Astrocyte (in vitro differentiated cells and primary cell): ENCODE results near the gene TELO2. TPM values are rescaled to one million over a fixed set of nuclear protein-coding genes. Genes with fewer than 3 reads are reported as not detected.

Source experiments
- DNase-seq: peaks from one replicate; pipeline ENCODE4 v3.0.0-alpha.2; 2010; ENCODE audit warnings: low read depth
- FAIRE-seq: peaks from 2 replicates; lab custom pipeline; 2011; peaks lifted over from hg19 to GRCh38; lab: Jason Lieb, UNC
- H2AFZ ChIP-seq: 2 replicates; pipeline ENCODE4 v1.6.0; 2012; ENCODE audit warnings: low read depth, low read length, inconsistent platforms
- H3K27ac ChIP-seq: 2 replicates; pipeline ENCODE4 v1.5.1; 2011; ENCODE audit warnings: low read depth, low read length, inconsistent platforms
- H3K27me3 ChIP-seq: 2 replicates; pipeline ENCODE4 v1.6.0; 2011; ENCODE audit warnings: low read length, inconsistent platforms; ENCODE audit not compliant: insufficient read depth
- H3K36me3 ChIP-seq: 2 replicates; pipeline ENCODE4 v1.5.1; 2011; ENCODE audit warnings: low read length, inconsistent platforms; ENCODE audit not compliant: insufficient read depth
- H3K4me1 ChIP-seq: 2 replicates; pipeline ENCODE4 v1.5.1; 2011; ENCODE audit warnings: low read length, inconsistent platforms; ENCODE audit not compliant: insufficient read depth
- H3K4me2 ChIP-seq: 2 replicates; pipeline ENCODE4 v1.6.0; 2012; ENCODE audit warnings: low read length, inconsistent platforms
- H3K4me3 ChIP-seq: 2 replicates; pipeline ENCODE4 v1.5.1; 2011; ENCODE audit warnings: low read depth, mild to moderate bottlenecking, low read length, inconsistent platforms; ENCODE audit not compliant: insufficient read depth
- H3K79me2 ChIP-seq: 2 replicates; pipeline ENCODE4 v1.6.0; 2012; ENCODE audit warnings: mild to moderate bottlenecking, low read length, inconsistent platforms; ENCODE audit not compliant: insufficient read depth
- H3K9ac ChIP-seq: 2 replicates; pipeline ENCODE4 v1.6.0; 2012; ENCODE audit warnings: mild to moderate bottlenecking, low read length, inconsistent platforms
- H3K9me3 ChIP-seq: 2 replicates; pipeline ENCODE4 v1.5.1; 2012; ENCODE audit warnings: low read depth, mild to moderate bottlenecking, low read length, inconsistent platforms; ENCODE audit not compliant: insufficient read depth
- H4K20me1 ChIP-seq: 2 replicates; pipeline ENCODE4 v1.6.0; 2012; ENCODE audit warnings: low read length, inconsistent platforms; ENCODE audit not compliant: insufficient read depth
- H3K27ac Mint-ChIP-seq: one replicate; pipeline ENCODE4 v1.8.0; 2021; ENCODE audit warnings: mild to moderate bottlenecking, mixed read lengths; ENCODE audit not compliant: unreplicated experiment
- H3K27me3 Mint-ChIP-seq: one replicate; pipeline ENCODE4 v1.8.0; 2021; ENCODE audit warnings: low read depth, mixed read lengths; ENCODE audit not compliant: unreplicated experiment
- H3K36me3 Mint-ChIP-seq: one replicate; pipeline ENCODE4 v1.8.0; 2021; ENCODE audit warnings: low read depth, mixed read lengths; ENCODE audit not compliant: unreplicated experiment
- H3K4me1 Mint-ChIP-seq: one replicate; pipeline ENCODE4 v1.8.0; 2021; ENCODE audit warnings: low read depth, mixed read lengths; ENCODE audit not compliant: unreplicated experiment
- H3K4me3 Mint-ChIP-seq: one replicate; pipeline ENCODE4 v1.8.0; 2021; ENCODE audit warnings: mild to moderate bottlenecking, moderate library complexity, mixed read lengths; ENCODE audit not compliant: unreplicated experiment
- H3K9me3 Mint-ChIP-seq: one replicate; pipeline ENCODE4 v1.8.0; 2021; ENCODE audit warnings: mild to moderate bottlenecking, mixed read lengths; ENCODE audit not compliant: unreplicated experiment
- CTCF ChIP-seq: IDR thresholded peaks from 2 replicates; pipeline ENCODE4 v1.5.1; 2011; ENCODE audit warnings: low read depth, mild to moderate bottlenecking, inconsistent platforms, low read length, moderate library complexity; ENCODE audit not compliant: insufficient read depth
- EZH2 ChIP-seq: IDR thresholded peaks from 2 replicates; pipeline ENCODE4 v1.6.1; 2012; ENCODE audit warnings: mild to moderate bottlenecking, low read length, inconsistent platforms; ENCODE audit not compliant: insufficient read depth
- total RNA-seq: library from RNA; stranded (reverse); gene quantifications from 2 replicates; pipeline ENCODE4 v1.2.1, GENCODE V29; 2021

The TELO2 gene
- total RNA-seq, 1 donor from 2014 or later: 21.1 TPM

DNA sequence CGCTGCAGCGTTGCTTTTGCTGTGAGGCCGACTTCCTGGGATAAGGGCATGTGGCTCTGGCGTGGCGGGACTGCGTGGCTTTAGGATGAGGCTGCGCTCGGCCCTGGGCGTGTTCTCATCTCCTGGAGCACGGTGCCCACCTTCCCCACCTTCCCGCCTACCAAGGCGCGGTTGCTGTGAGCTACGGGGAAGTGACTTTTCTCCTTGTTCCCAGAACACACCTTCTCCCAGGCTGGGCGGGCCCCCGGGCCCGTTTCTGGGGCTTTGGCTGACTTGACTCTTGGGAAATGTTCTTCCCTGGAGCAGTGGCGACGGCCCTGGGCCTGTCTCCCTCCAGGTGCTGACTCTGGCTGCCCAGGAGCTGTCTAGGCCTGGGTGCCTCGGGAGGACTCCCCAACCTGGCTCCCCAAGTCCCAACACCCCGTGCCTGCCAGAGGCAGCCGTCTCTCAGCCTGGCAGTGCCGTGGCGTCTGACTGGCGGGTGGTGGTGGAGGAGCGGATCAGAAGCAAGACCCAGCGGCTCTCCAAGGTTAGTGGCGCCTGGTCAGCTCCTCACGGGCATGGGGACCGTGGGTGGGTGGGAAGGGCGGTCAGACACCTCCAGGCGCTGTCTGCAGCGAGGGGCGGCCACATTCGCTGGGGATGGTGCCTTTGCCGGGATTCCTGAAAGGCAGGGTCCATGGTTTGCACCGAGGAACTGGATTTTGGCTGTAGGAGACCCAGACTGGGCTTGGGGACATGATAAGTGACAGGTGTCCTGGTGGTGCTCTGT lies 12.1 kb downstream of the TELO2 start:
- H3K36me3 ChIP-seq: no peaks in the 10 kb centered on the region
- no peaks in the 10 kb centered on the region for H4K20me1 ChIP-seq
- H3K79me2 ChIP-seq: no peaks in the 10 kb centered on the region
- no peaks in the 10 kb centered on the region for H3K27me3 Mint-ChIP-seq
- H3K36me3 Mint-ChIP-seq: peaks cover 13% of the 10 kb centered on the region
- no peaks in the 10 kb centered on the region for H3K9me3 ChIP-seq
- H3K9me3 Mint-ChIP-seq: no peaks in the 10 kb centered on the region
- H3K4me1 ChIP-seq: no peaks in the 10 kb centered on the region
- no peak overlapping the region for H2AFZ ChIP-seq
- no peaks in the 10 kb centered on the region for H3K4me1 Mint-ChIP-seq
- no peaks in the 10 kb centered on the region for H3K27me3 ChIP-seq
- no peak overlapping the region for H3K27ac Mint-ChIP-seq
- FAIRE-seq (no peak), DNase-seq (no peak)
- no peak for TF ChIP-seq CTCF
- TF ChIP-seq EZH2: no peak
- no peak overlapping the region for H3K9ac ChIP-seq
- H3K4me3 Mint-ChIP-seq: no peak overlapping the region
- no peak overlapping the region for H3K4me3 ChIP-seq
- H3K27ac ChIP-seq: no peak overlapping the region
- H3K4me2 ChIP-seq: no peak overlapping the region

- Histone ChIP-seq H3K27ac (no peak overlapping the region), H3K79me2 (no peaks in the 10 kb centered on the region), H3K27me3 (no peaks in the 10 kb centered on the region), H3K4me3 (no peak overlapping the region), H2AFZ (no peak overlapping the region), H4K20me1 (no peaks in the 10 kb centered on the region), H3K9ac (no peak overlapping the region), H3K36me3 (no peaks in the 10 kb centered on the region), H3K4me1 (no peaks in the 10 kb centered on the region), H3K9me3 (no peaks in the 10 kb centered on the region), H3K4me2 (no peak overlapping the region)
- TF ChIP-seq CTCF: no peak
- TF ChIP-seq EZH2: no peak
- Mint-ChIP-seq H3K4me3 (no peak overlapping the region), H3K36me3 (peaks cover 13% of the 10 kb centered on the region), H3K27ac (no peak overlapping the region), H3K9me3 (no peaks in the 10 kb centered on the region), H3K4me1 (no peaks in the 10 kb centered on the region), H3K27me3 (no peaks in the 10 kb centered on the region)
- no peak for FAIRE-seq
- DNase-seq: no peak
Measured at GRCh38 chr16:1505912-1506311, 12.8 kb downstream of the TELO2 start.
